Mononuclear cell (primary cell): ENCODE measurements around the gene MAGI1. TPM values are rescaled to one million over a fixed set of nuclear protein-coding genes. Genes with fewer than 3 reads are reported as not detected.
"Not testable (repeated sequence)": the region's sequence is repeated elsewhere in the genome, so short reads cannot be mapped to it uniquely, and the experiment has no call there.

Experiments used
- H3K27me3 ChIP-seq: 2 replicates; pipeline ENCODE4 v1.6.0; 2011; ENCODE audit warnings: low read length, control low read depth; ENCODE audit not compliant: insufficient read depth
- H3K4me1 ChIP-seq: 2 replicates; pipeline ENCODE4 v1.5.1; 2011; ENCODE audit warnings: mild to moderate bottlenecking, low read length, control low read depth; ENCODE audit not compliant: insufficient read depth
- H3K4me3 ChIP-seq: 2 replicates; pipeline ENCODE4 v1.5.1; 2011; ENCODE audit warnings: mild to moderate bottlenecking, low read length, moderate library complexity
- H3K9me3 ChIP-seq: 2 replicates; pipeline ENCODE4 v1.5.1; 2011; ENCODE audit warnings: low read depth, mild to moderate bottlenecking, control low read depth, low read length
- total RNA-seq: library from RNA; depleted of rRNA; stranded (reverse); fragments of >200 nt; gene quantifications from one replicate; pipeline ENCODE4 v1.2.3, GENCODE V29; 2012

Gene MAGI1
- total RNA-seq, 1 donor: not detected

DNA sequence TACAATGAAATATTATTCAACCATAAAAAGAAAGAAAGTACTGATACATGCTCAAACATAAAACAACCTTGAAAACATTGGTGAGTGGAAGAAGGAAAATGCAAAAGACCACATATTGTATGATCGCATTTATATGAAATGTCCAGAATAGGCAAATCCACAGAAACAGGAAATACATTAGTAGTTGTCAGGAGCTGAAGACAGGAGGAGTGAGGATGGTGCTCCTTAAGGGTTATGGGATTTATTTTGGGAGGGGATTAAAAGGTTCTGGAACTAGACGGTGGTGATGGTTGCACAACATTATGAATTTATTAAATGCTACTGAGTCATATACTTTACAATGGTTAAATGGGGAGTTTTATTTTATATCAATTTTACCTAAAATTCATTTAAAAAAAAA, 12.1 kb upstream of the MAGI1 start:
- Histone ChIP-seq H3K4me3 (no peak overlapping the region), H3K9me3 (no peaks in the 10 kb centered on the region), H3K4me1 (no peaks in the 10 kb centered on the region), H3K27me3 (no peaks in the 10 kb centered on the region)

DNA sequence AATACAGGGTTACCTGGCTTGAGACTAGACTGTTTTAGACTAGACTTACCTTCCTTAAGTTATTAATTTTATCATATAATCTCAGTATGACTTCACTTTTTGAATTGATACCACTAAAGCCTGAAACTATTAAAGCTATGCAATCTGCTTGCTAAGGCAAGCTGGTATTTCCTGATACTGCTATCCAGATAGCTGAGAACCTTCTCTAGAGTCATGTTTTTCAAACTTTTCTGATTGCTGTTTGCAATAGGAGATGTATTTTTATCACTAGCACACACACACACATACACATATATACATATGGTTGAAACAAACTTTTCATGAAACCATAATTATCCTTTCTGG, 9.3 kb upstream of the MAGI1 start:
- Histone ChIP-seq H3K27me3 (no peaks in the 10 kb centered on the region), H3K9me3 (no peaks in the 10 kb centered on the region), H3K4me3 (no peak overlapping the region), H3K4me1 (no peaks in the 10 kb centered on the region)

GRCh38 chr3:66047311-66048050, 8.8 kb upstream of the MAGI1 start:
- no peaks in the 10 kb centered on the region for H3K4me1 ChIP-seq
- H3K27me3 ChIP-seq: no peaks in the 10 kb centered on the region
- no peaks in the 10 kb centered on the region for H3K9me3 ChIP-seq
- no peak overlapping the region for H3K4me3 ChIP-seq

GRCh38 chr3:66046321-66046720, 7.6 kb upstream of the MAGI1 start:
- H3K27me3 ChIP-seq, H3K4me1 ChIP-seq, H3K9me3 ChIP-seq: not testable (repeated sequence)

GRCh38 chr3:66041828-66042227, 3.1 kb upstream of the MAGI1 start:
- Histone ChIP-seq H3K27me3 (peaks cover 43% of the 10 kb centered on the region), H3K9me3 (no peaks in the 10 kb centered on the region), H3K4me1 (peaks cover 5% of the 10 kb centered on the region), H3K4me3 (no peak overlapping the region)

More at GRCh38 chr3:66046321-66046720, 7.6 kb upstream of the MAGI1 start:
- H3K4me3 ChIP-seq: not testable (repeated sequence)

- Histone ChIP-seq H3K27me3 (peaks cover 50% of the 10 kb centered on the region), H3K4me3 (no peak overlapping the region), H3K4me1 (peaks cover 5% of the 10 kb centered on the region), H3K9me3 (no peaks in the 10 kb centered on the region)
Measured at GRCh38 chr3:66041116-66041515, 2.4 kb upstream of the MAGI1 start.

DNA sequence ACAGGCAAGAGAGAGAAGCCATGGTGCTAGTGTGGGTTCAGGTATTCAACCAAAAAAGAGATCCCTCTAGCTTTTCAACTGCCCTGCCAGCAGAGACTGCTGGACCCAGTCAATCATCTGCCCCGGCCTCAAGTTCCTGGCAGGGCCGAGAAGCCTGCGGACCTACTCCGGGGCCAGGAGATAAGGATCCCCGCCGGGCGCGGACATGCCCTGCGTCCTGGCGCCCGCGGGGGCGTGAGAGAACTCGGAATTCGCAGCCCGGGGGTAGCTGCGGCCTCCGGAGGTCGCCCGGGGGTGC, 821 bp upstream of the MAGI1 start:
- peaks cover 5% of the 10 kb centered on the region for H3K4me1 ChIP-seq
- H3K4me3 ChIP-seq: no peak overlapping the region
- peaks cover 51% of the 10 kb centered on the region for H3K27me3 ChIP-seq
- H3K9me3 ChIP-seq: no peaks in the 10 kb centered on the region

DNA sequence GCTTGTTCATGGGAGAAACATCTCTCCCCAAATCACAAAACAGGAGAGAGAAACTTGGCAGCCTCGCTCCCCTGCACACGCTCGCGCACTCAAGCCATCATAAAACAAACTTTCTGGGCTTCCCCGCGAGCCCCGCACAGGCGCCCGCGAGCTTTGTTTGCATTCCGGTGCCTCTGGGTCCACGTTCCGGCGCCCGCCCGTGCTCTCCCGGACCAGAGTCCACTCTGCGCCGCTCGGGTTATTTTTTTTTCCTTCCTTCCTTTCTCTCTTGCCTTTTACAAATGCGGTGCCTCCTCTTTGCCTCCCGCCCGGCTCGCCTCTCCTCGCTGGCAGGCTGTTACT, 363 bp downstream of the MAGI1 start:
- H3K4me3 ChIP-seq: no peak overlapping the region
- H3K4me1 ChIP-seq: peaks cover 5% of the 10 kb centered on the region
- H3K27me3 ChIP-seq: peaks cover 51% of the 10 kb centered on the region
- no peaks in the 10 kb centered on the region for H3K9me3 ChIP-seq

- peaks cover 51% of the 10 kb centered on the region for H3K27me3 ChIP-seq
- H3K4me1 ChIP-seq: peaks cover 5% of the 10 kb centered on the region
- no peaks in the 10 kb centered on the region for H3K9me3 ChIP-seq
- no peak overlapping the region for H3K4me3 ChIP-seq
Measured at GRCh38 chr3:66037986-66038369, 740 bp downstream of the MAGI1 start.

DNA sequence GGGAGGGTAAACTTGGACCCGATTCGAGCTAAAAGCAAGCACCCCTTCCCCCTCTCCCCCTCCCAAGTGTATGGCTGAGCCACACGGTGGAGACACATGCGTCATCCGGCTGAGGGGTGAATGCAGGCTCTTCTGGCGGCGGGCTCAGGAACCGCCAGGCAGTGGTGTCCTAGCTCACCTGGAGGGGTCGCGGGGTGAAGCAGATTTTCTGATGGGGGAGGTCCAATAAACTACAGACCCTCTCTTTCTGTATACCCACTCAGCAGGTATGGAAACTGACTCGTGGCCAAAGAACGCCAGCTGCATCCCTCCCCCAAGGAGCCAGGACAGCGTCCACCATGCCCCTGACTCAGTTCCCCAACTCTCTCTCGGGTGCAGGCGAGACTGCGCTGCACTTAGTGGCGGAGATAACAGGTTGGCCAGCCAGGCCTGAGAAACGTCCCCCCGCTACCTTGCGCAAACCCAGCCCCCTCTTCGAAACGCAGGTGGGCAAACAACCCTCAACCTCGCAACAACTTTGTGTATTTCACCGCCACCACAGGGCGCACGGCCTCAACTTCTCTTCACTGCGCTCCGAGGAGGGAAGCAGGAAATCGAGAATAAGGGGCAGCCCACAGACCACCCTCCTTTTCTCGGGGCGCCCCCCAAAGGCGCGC, 1.3 kb downstream of the MAGI1 start:
- H3K4me1 ChIP-seq: peaks cover 5% of the 10 kb centered on the region
- peaks cover 51% of the 10 kb centered on the region for H3K27me3 ChIP-seq
- no peaks in the 10 kb centered on the region for H3K9me3 ChIP-seq
- no peak overlapping the region for H3K4me3 ChIP-seq

DNA sequence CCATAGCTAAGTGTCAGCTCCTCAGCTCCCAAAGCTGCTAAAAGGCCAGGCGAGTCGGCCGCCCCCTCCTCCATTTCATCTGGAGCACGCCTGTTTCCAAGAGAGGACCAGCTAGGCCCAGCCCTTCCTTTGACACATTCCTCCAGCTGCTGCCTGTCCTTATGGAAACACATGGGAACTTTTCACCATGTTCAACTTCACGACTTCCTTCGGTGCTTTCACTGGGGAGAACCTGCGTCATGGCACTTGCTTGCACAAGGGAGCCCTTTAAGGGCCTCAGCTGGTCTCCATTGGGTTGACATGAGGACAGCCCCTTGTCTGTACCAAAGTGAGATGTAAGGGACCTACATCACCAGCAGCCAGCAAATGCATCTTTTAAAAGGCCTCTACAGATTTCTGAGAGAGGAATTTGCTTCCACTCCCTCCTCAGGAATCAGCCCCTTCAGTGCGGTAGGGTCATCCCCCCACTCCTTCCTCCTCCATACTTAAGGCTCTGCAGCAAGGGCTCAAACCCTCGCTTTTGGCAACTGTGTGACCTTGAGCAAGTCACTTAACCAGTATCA, 2.1 kb downstream of the MAGI1 start:
- Histone ChIP-seq H3K27me3 (peaks cover 49% of the 10 kb centered on the region), H3K4me1 (peaks cover 5% of the 10 kb centered on the region), H3K9me3 (no peaks in the 10 kb centered on the region), H3K4me3 (no peak overlapping the region)

- H3K4me3 ChIP-seq: no peak overlapping the region
- peaks cover 5% of the 10 kb centered on the region for H3K4me1 ChIP-seq
- no peaks in the 10 kb centered on the region for H3K9me3 ChIP-seq
- peaks cover 41% of the 10 kb centered on the region for H3K27me3 ChIP-seq
Measured at GRCh38 chr3:66035763-66036477, 2.8 kb downstream of the MAGI1 start.

DNA sequence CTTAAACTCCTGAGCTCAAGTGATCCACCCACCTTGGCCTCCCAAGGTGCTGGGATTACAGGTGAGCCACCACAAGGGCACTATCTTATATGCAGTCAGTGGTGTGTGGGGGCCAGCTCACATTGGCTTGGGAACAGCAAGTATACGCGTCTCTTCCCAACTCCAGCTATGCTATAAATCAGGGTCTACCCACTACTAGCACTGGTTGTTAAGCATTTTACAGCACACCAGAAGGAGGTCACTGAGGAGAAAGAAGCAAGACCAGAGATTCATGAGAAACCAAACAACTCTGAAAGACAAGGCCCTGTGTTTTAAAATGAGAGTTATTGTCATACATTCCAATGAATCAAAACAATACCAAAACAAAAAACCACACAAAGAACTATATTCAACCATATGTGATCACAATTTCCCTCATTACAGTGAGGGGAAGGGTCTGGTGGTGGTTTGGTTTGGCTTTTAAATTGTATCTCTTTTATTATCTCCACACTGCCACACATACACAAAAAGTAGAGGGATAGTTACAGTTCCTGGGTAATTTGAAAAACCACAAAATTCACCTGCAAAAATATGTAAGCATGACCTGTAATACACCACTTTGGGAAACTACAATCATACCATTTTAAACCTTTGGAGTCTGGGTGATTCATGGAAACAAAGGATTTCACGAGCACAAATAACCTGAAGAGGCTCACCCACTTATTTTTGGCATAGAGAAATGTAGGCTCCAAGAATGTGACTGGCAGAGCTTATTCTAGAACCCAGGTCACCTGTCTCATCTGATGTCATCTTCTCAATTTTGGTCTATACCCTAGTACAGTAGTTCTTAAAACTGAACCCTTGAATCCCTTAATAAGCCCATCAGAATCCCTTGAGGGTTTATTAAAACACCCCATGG, 5.2 kb downstream of the MAGI1 start:
- no peaks in the 10 kb centered on the region for H3K9me3 ChIP-seq
- H3K4me1 ChIP-seq: peaks cover 5% of the 10 kb centered on the region
- H3K27me3 ChIP-seq: peaks cover 23% of the 10 kb centered on the region
- no peak overlapping the region for H3K4me3 ChIP-seq

- no peak overlapping the region for H3K4me3 ChIP-seq
- no peaks in the 10 kb centered on the region for H3K4me1 ChIP-seq
- H3K27me3 ChIP-seq: peaks cover 2% of the 10 kb centered on the region
- H3K9me3 ChIP-seq: no peaks in the 10 kb centered on the region
Measured at GRCh38 chr3:66031102-66031698, 7.5 kb downstream of the MAGI1 start.
